Parathyroid adenoma (tissue), 2 donors: ENCODE results near the gene BLOC1S6.

Experiments used
- H2AFZ ChIP-seq: fragments of 300-600 bp; sonication (generic); one replicate; pipeline ENCODE4 v1.7.0; 2017; ENCODE audit warnings: antibody characterized with exemption, mild to moderate bottlenecking
- H3K27ac ChIP-seq: fragments of 300-600 bp; sonication (generic); one replicate; pipeline ENCODE4 v1.7.0; 2017
- H3K27me3 ChIP-seq: fragments of 300-600 bp; sonication (generic); one replicate; pipeline ENCODE4 v1.7.0; 2017; ENCODE audit warnings: low read length; ENCODE audit not compliant: control insufficient read depth, insufficient read depth
- H3K36me3 ChIP-seq: fragments of 300-600 bp; sonication (generic); one replicate; pipeline ENCODE4 v1.7.0; 2017; ENCODE audit warnings: low read length; ENCODE audit not compliant: control insufficient read depth, insufficient read depth
- H3K4me1 ChIP-seq: fragments of 300-600 bp; sonication (generic); one replicate; pipeline ENCODE4 v1.7.0; 2017; ENCODE audit warnings: control low read depth
- H3K4me2 ChIP-seq: fragments of 300-600 bp; sonication (generic); one replicate; pipeline ENCODE4 v1.7.0; 2017; ENCODE audit warnings: low read length
- H3K4me3 ChIP-seq: fragments of 300-600 bp; sonication (generic); one replicate; pipeline ENCODE4 v1.7.0; 2017; ENCODE audit warnings: low read depth, low read length
- H3K79me2 ChIP-seq: fragments of 300-600 bp; sonication (generic); one replicate; pipeline ENCODE4 v1.7.0; 2017; ENCODE audit warnings: control low read depth
- H3K9ac ChIP-seq: fragments of 300-600 bp; sonication (generic); one replicate; pipeline ENCODE4 v1.7.0; 2017; ENCODE audit warnings: mild to moderate bottlenecking
- H3K9me3 ChIP-seq: fragments of 300-600 bp; sonication (generic); one replicate; pipeline ENCODE4 v1.7.0; 2017; ENCODE audit warnings: low read length; ENCODE audit not compliant: control insufficient read depth
- TF ChIP-seq, protein P1 (sequence below): fragments of 300-600 bp; sonication (generic); IDR thresholded peaks from one replicate; pipeline ENCODE4 v1.7.0; 2017; ENCODE audit warnings: antibody characterized with exemption, mild to moderate bottlenecking
- donor health status: primary hyperparathyroidism.

Gene BLOC1S6

DNA sequence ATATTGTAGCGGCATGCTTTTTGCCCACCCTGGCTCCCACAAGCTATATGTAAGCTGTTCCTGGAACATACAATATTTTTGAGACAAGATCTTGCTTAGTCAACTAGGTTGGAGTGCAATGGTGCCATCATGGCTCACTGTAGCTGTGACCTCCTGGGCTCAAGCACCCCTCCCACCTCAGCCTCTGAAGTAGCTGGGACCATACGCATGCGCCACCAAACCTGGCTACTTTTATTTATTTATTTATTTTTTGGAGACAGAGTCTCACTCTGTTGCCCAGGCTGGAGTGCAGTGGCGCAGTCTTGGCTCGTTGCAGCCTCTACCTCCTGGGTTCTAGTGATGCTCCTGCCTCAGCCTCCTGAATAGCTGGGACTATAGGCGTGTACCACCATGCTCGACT is 41.0 kb downstream of the BLOC1S6 start:
- Histone ChIP-seq H3K79me2 (no peaks in the 10 kb centered on the region), H2AFZ (no peak overlapping the region), H3K4me1 (no peaks in the 10 kb centered on the region), H3K9me3 (no peaks in the 10 kb centered on the region), H3K9ac (no peak overlapping the region), H3K4me3 (no peak overlapping the region), H3K27ac (no peak overlapping the region), H3K36me3 (no peaks in the 10 kb centered on the region), H3K27me3 (no peaks in the 10 kb centered on the region), H3K4me2 (no peak overlapping the region)
- TF ChIP-seq, protein P1, sequence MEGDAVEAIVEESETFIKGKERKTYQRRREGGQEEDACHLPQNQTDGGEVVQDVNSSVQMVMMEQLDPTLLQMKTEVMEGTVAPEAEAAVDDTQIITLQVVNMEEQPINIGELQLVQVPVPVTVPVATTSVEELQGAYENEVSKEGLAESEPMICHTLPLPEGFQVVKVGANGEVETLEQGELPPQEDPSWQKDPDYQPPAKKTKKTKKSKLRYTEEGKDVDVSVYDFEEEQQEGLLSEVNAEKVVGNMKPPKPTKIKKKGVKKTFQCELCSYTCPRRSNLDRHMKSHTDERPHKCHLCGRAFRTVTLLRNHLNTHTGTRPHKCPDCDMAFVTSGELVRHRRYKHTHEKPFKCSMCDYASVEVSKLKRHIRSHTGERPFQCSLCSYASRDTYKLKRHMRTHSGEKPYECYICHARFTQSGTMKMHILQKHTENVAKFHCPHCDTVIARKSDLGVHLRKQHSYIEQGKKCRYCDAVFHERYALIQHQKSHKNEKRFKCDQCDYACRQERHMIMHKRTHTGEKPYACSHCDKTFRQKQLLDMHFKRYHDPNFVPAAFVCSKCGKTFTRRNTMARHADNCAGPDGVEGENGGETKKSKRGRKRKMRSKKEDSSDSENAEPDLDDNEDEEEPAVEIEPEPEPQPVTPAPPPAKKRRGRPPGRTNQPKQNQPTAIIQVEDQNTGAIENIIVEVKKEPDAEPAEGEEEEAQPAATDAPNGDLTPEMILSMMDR: no peak

DNA sequence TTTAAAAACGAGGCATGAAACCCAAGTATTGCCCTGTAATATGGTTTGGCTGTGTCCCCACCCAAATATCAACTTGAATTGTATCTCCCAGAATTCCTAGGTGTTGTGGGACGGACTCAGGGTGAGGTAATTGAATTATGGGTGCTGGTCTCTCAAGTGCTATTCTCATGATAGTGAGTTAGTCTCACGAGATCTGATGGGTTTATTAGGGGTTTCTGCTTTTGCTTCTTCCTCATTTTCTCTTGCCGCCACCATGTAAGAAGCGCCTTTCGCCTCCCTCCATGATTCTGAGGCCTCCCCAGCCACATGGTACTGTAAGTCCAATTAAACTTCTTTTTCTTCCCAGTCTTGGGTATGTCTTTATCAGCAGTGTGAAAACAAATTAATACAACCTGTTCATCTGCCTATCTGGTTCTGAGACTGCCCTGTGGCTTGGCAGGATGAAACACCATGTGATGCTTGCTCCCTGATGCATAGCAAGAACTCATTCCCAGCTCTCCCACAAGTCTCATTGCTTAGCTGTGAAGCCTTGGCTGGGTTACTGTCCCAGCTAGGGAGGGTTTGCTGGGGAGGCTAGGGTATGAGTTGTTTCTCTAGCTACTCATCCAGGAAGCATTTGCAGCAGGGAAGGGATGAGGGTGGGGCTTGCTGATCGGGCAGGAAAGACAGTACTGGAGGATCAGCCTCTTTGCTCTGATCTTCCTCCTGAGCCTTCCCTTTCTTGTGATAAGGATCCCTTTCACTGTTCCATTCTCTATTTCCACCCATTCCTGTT is 43.9 kb downstream of the BLOC1S6 start:
- no peaks in the 10 kb centered on the region for H3K36me3 ChIP-seq
- H3K9me3 ChIP-seq: no peaks in the 10 kb centered on the region
- H3K4me2 ChIP-seq: peak overlapping the region; percentile 22
- H3K9ac ChIP-seq: no peak overlapping the region
- H3K79me2 ChIP-seq: no peaks in the 10 kb centered on the region
- H3K4me1 ChIP-seq: no peaks in the 10 kb centered on the region
- no peak overlapping the region for H2AFZ ChIP-seq
- TF ChIP-seq, protein P1: no peak
- no peak overlapping the region for H3K4me3 ChIP-seq
- H3K27ac ChIP-seq: no peak overlapping the region
- no peaks in the 10 kb centered on the region for H3K27me3 ChIP-seq

DNA sequence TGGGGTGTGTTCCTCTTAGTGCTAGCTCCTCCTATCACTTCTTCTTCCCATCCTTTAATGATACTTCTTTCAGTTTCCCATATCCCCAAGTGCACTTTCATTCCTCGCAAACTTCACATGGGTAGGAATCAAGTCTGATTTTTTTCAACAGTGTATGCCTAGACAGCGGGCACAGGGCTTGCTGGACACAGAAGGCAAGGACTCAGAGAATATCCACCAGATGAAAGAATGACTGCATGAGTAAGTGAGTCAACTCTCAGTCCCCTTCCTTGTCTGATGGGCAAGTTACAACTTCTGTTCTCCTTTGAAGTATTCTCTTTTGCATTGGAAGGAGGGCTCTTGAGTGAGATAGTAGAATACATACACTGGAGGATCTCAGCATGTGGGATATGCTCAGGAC is 44.6 kb downstream of the BLOC1S6 start:
- no peaks in the 10 kb centered on the region for H3K27me3 ChIP-seq
- H3K4me2 ChIP-seq: peak overlapping the region; percentile 22
- no peaks in the 10 kb centered on the region for H3K9me3 ChIP-seq
- H2AFZ ChIP-seq: no peak overlapping the region
- no peaks in the 10 kb centered on the region for H3K36me3 ChIP-seq
- TF ChIP-seq, protein P1: no peak
- no peak overlapping the region for H3K4me3 ChIP-seq
- H3K27ac ChIP-seq: no peak overlapping the region
- no peaks in the 10 kb centered on the region for H3K79me2 ChIP-seq
- H3K9ac ChIP-seq: no peak overlapping the region
- no peaks in the 10 kb centered on the region for H3K4me1 ChIP-seq

DNA sequence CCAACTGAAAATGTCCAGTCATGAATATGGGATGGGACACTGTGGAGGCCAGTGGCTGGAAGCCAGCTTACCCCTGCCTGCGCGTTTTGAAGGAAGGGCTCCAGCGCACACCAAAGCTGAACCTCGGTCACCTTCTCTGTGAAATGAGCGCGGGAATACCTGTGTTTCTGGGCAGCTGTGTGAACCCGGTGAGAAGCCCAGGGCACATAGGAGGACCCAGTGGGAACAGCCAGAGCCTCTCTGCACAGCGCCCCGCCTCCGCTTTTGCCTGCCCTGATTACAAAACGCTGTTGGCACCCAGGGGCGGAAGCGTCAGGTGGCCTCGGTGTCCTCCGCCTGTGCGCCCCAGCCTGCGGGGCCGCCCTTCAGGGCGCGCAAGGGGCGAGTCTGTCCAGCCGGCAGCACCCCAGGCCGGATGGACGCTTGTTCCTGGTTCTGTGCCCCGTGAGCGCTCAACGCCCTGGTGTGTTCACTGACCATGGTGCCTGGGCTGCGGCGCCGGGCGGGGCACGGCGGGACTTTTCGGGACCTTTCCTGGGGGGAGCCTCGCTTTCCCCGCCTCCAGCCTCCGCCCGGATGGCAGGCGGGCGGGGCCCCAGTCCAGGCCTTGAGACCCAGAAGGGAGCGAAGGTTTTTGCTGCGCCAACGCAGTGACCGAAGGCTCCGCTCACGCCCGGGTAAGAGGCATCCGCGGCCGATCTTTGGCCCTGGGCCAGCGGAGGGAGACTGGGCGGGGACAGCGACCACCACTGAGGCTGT is 47.4 kb downstream of the BLOC1S6 start, which contains the start of gene SQOR:
SQOR (plus strand) TSS at position 598 of the 759 bp plus-strand sequence. CDS start 23,895 bp downstream, outside the sequence.
- Histone ChIP-seq H3K4me3 (peak within 1 kb of the TSS; percentile 67), H3K27me3 (no peaks in the 10 kb centered on the region), H3K4me1 (no peaks in the 10 kb centered on the region), H3K27ac (peak within 1 kb of the TSS; percentile 59), H2AFZ (peak within 1 kb of the TSS; percentile 70), H3K9ac (peak within 1 kb of the TSS; percentile 28), H3K36me3 (no peaks in the 10 kb centered on the region), H3K4me2 (peak within 1 kb of the TSS; percentile 67), H3K9me3 (no peaks in the 10 kb centered on the region), H3K79me2 (no peaks in the 10 kb centered on the region)
- TF ChIP-seq, protein P1: no peak
